Uterus (tissue), 4 donors: ENCODE data around the gene PLPP6. TPM values are rescaled to one million over a fixed set of nuclear protein-coding genes. Genes with fewer than 3 reads are reported as not detected.

Experiments used
- DNase-seq, 2 donors: peaks; one replicate each; pipeline ENCODE4 v3.0.0-alpha.2; 2019 to 2020
- H3K27ac ChIP-seq, 2 donors: fragments of 200-600 bp; sonication (generic); 1 replicate in 1 of 2; 2 replicates in 1 of 2; pipeline ENCODE4 v1.5.1; 2016 to 2018
- H3K27me3 ChIP-seq, 2 donors: fragments of 200-600 bp; sonication (generic); one replicate each; pipeline ENCODE4 v1.5.1; 2018 to 2019; ENCODE audit warnings: control low read depth in 1 of 2
- H3K36me3 ChIP-seq, 2 donors: fragments of 200-600 bp; sonication (generic); one replicate each; pipeline ENCODE4 v1.5.1; 2019; ENCODE audit warnings: control low read depth in 1 of 2
- H3K4me1 ChIP-seq, 2 donors: fragments of 200-600 bp; sonication (generic); one replicate each; pipeline ENCODE4 v1.5.1; 2018 to 2019; ENCODE audit warnings: control low read depth in 1 of 2
- H3K4me3 ChIP-seq, 2 donors: fragments of 200-600 bp; sonication (generic); 1 replicate in 1 of 2; 2 replicates in 1 of 2; pipeline ENCODE4 v1.5.1; 2018 to 2019; ENCODE audit warnings: mild to moderate bottlenecking in 1 of 2
- H3K9me3 ChIP-seq, 2 donors: fragments of 200-600 bp; sonication (generic); one replicate each; pipeline ENCODE4 v1.5.1; 2019; ENCODE audit warnings: control low read depth in 1 of 2
- CTCF ChIP-seq, 4 experiments: fragments of 200-600 bp in 2 of 4; fragments of 450-650 bp in 2 of 4; sonication (generic) in 2 of 4; IDR thresholded peaks; one replicate each; pipeline ENCODE4 v1.5.1; 2016 to 2019; ENCODE audit warnings: antibody characterized with exemption in 4 of 4, mild to moderate bottlenecking in 2 of 4, moderate library complexity in 1 of 4
- POLR2A ChIP-seq, 2 donors: fragments of 450-650 bp; IDR thresholded peaks; one replicate each; pipeline ENCODE4 v1.6.1; 2016; ENCODE audit warnings: antibody characterized with exemption in 2 of 2, mild to moderate bottlenecking in 1 of 2, moderate library complexity in 1 of 2
- intact Hi-C: fragments of 100-400 bp; cut with DNase I; formaldehyde crosslinking; loops from one replicate; pipeline ENCODE4 v1.15.1; 2023; ENCODE audit warnings: low total_unique reads
- total RNA-seq, 4 donors: library from RNA; depleted of rRNA in 3 of 4; stranded (reverse); fragments of >200 nt in 3 of 4; gene quantifications; one replicate each; pipeline versions ENCODE4 v1.1.0 to v1.2.4, GENCODE V29; 2014 to 2023
- donor health status: DM: yes; HTN: yes; CAD: no.

The PLPP6 gene
- total RNA-seq, 4 donors from 2014 or later, result 5.6 to 8.3 (median 7.2) TPM

GRCh38 chr9:4690144-4690543 lies 28.1 kb downstream of the PLPP6 start:
- TF ChIP-seq CTCF (IDR thresholded peaks at IDR 0.05) (no peak), POLR2A (IDR thresholded peaks at IDR 0.05) (no peak)
- no peak for DNase-seq
- no peaks in the 10 kb centered on the region for H3K9me3 ChIP-seq
- H3K4me1 ChIP-seq, result peaks cover 0 to 3% of the 10 kb centered on the region in 2 donors
- intact Hi-C loops, result no loop called here
- no peaks in the 10 kb centered on the region for H3K27me3 ChIP-seq
- no peak overlapping the region for H3K4me3 ChIP-seq
- H3K27ac ChIP-seq, result no peak overlapping the region
- H3K36me3 ChIP-seq, result no peaks in the 10 kb centered on the region

- intact Hi-C loops, result no loop called here
- no peaks in the 10 kb centered on the region for H3K27me3 ChIP-seq
- TF ChIP-seq POLR2A (IDR thresholded peaks at IDR 0.05) (no peak), CTCF (IDR thresholded peaks at IDR 0.05) (no peak)
- H3K9me3 ChIP-seq, result no peaks in the 10 kb centered on the region
- no peak for DNase-seq
- peaks cover 0 to 3% of the 10 kb centered on the region in 2 donors for H3K4me1 ChIP-seq
- H3K36me3 ChIP-seq, result no peaks in the 10 kb centered on the region
- H3K27ac ChIP-seq, result no peak overlapping the region
- no peak overlapping the region for H3K4me3 ChIP-seq
These were observed 29.7 kb downstream of the PLPP6 start for GRCh38 chr9:4691795-4692194.

GRCh38 chr9:4700091-4700490 lies 38.0 kb downstream of the PLPP6 start:
- H3K27me3 ChIP-seq, result no peaks in the 10 kb centered on the region
- H3K4me1 ChIP-seq, result no peaks in the 10 kb centered on the region
- H3K27ac ChIP-seq, result no peak overlapping the region
- H3K36me3 ChIP-seq, result no peaks in the 10 kb centered on the region
- DNase-seq, result no peak
- intact Hi-C loops, result no loop called here
- H3K9me3 ChIP-seq, result no peaks in the 10 kb centered on the region
- H3K4me3 ChIP-seq, result no peak overlapping the region
- TF ChIP-seq POLR2A (IDR thresholded peaks at IDR 0.05) (no peak), CTCF (IDR thresholded peaks at IDR 0.05) (no peak)

- Histone ChIP-seq H3K27ac (no peak overlapping the region), H3K4me1 (no peaks in the 10 kb centered on the region), H3K9me3 (no peaks in the 10 kb centered on the region), H3K27me3 (no peaks in the 10 kb centered on the region), H3K36me3 (no peaks in the 10 kb centered on the region), H3K4me3 (no peak overlapping the region)
- TF ChIP-seq POLR2A (IDR thresholded peaks at IDR 0.05) (no peak), CTCF (IDR thresholded peaks at IDR 0.05) (no peak)
- intact Hi-C loops, result no loop called here
- DNase-seq, result no peak
These were observed 38.8 kb downstream of the PLPP6 start for GRCh38 chr9:4700932-4701331.

- intact Hi-C loops, result no loop called here
- Histone ChIP-seq H3K4me3 (no peak overlapping the region), H3K36me3 (no peaks in the 10 kb centered on the region), H3K27ac (no peak overlapping the region), H3K4me1 (no peaks in the 10 kb centered on the region), H3K27me3 (no peaks in the 10 kb centered on the region), H3K9me3 (no peaks in the 10 kb centered on the region)
- TF ChIP-seq CTCF (IDR thresholded peaks at IDR 0.05) (no peak), POLR2A (IDR thresholded peaks at IDR 0.05) (no peak)
- no peak for DNase-seq
These were observed 39.4 kb downstream of the PLPP6 start for GRCh38 chr9:4701526-4701925.
